ENCODE results near the gene METAP2.
"Not testable (repeated sequence)": the region's sequence is repeated elsewhere in the genome, so short reads cannot be mapped to it uniquely, and the experiment has no call there.

The METAP2 gene

DNA sequence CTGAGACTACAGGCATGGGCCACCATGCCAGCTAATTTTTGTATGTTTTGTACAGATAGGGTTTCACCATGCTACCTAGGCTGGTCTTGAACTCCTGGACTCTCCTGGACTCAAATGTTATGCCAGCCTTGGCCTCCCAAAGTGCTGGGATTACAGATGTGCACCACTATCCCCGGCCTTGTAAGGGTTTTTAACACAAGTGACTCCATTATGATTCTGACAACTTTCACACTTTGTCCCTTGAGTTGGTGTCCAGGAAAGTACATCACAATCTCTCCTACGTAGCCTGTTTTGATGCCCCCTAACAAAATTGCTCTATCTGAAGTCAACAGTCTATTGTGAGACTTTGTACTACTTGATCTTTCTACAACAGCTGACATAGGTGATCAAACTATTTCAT, 11.4 kb upstream of the METAP2 start:
- DNase-seq (ENCODE audit: low read depth): no peak

DNA sequence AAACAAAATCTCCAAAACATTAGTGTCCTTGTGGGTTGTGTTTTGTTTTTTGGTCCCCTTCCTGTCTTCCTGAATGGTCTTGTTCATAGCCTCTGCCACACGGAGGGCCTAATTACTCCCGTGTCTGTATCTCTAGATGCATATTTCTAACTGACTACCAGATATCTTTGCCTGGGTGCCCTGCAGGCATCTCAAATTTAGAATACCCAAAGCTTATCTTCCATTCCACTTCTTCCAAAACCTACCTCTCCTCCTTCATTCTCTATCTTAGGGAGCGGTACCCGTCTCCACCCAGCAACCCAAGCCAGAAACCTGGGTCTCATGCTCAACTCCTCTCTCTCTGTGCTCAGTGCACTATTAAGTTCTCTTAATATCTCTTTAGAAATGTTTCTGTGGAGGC, 10.9 kb upstream of the METAP2 start:
- no peak for DNase-seq (ENCODE audit: low read depth)

DNA sequence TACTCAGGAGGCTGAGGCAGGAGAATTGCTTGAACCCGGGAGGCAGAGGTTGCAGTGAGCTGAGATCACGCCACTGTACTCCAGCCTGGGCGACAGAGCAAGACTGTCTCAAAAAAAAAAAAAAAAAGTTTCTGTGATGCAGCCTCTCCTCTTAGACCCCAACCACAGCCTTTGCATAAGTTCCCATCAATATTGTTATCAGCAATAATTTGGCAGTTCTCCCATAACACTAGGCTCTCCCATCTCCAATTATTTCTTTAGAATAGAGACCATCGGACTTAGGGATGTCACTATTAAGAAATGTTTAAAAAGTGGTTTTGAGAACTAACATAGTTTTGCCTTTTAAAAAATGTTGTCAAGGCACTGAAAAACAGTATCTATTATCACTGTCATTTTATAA, 10.2 kb upstream of the METAP2 start:
- not testable (repeated sequence) for DNase-seq (ENCODE audit: low read depth)

DNA sequence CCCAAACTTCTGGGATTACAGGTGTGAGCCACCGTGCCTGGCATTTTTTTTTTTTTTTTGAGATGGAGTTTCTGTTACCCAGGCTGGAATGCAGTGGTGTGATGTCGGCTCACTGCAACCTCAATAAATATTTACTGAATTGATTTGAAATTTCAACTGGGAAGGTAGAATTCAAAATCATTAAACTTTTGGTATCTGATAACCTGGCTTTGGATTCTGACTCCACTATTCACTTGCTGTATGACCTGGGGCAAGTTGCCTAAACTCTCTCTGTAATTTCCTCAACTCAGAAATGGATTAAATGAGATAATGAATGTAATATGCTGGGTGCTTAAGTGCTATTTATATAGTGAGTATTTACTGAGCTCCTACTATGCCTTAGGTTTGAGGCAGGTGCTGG, 8.7 kb upstream of the METAP2 start:
- no peak for DNase-seq (ENCODE audit: low read depth)

DNA sequence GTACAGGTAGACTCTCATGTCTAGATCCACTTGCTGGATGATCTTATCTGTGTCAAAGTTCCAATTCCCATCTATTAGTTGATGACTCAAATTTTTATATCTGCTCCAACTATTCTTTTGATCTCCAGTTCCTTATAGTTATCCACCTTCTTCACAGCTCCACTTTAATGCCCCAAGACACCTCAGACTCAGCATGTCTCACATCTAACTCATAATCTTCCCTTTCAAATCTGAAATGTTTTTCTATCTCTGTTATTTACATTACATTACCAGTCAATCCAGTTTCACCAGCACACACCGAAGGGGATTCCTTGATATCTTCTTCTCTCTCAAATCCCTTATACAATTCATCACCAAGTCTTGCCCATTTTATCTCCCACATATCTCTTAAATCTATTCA, 3.7 kb upstream of the METAP2 start:
- no peak for DNase-seq (ENCODE audit: low read depth)

DNA sequence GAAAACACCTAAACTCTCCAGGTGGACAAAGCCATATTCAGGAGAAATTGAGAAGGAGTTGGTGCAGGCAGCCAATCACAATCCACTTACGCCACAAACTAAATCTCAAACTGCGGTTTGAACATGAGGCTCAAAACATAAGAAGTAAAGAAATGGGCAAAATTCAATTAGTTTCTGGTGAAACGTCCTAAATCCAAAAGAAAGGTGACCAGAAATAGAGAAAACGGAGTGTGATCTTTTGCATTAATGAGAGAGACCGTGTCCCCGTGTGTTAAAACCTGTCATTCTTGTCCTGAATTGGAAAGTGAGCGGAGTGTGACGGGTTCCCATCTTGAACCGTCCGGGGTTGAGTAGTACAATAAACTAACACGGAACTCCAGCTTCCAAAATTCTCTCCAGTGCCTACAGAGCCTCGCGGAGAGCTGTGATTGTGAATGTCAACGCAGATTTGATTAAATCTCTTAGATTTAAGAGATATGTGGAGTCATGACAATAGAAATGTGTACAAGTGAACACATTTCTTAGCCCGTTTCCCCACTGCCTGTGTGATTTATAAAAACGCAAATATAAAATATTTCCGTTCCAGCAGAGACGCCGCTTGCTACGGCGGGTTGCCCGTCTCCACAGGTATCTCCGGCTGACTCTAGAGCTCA, 595 bp upstream of the METAP2 start:
- no peak for DNase-seq (ENCODE audit: low read depth)

DNA sequence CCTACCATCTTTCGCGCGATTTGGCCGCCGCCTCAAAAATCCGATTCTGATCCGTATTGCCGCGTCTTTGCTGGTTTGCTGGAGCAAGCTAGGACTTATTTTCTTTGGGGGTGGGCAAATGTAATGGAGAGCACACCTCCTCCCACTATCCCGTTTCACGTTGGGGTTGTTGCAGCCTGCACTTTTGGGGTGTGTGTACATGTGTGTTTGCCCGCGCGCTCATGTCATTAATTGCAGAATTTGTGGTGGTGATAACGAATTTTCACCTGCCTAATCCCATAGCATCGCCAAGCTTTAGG, 657 bp downstream of the METAP2 start:
- DNase-seq (ENCODE audit: low read depth): no peak

DNA sequence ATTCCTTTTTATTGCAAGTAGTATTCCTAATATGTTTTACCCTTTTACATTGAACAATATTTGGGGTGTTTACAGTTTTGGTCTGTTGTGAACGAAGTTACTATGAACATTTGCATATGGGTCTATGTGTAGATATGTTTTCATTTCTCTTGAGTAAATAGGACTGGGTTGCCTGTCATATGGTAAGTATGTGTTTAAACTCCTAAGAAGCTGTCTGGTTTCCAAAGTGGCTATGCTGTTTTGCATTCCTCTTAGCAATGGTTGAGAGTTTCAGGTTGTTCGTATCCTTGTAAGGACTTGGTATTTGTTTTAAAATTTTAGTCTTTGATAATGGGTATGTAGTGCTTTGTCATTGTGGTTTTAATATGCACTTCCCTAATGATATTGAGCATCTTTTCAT, 6.3 kb downstream of the METAP2 start:
- no peak for DNase-seq (ENCODE audit: low read depth)

DNA sequence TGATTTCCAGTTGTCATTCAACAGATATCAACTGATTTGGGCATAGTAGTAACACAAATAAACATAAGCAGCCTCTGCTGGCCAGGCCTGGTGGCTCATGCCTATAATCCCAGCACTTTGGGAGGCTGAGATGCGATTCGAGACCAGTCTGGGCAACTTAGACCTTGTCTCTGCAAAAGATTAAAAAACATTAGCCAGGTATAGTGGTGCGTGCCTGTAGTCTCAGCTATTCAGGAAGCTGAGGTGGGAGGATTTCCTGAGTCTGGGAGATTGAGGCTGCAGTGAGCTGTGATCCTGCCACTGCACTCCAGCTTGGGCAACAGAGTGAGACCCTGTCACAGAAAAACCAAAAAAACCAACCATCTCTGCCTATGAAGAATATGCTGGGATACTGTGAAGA, 7.1 kb downstream of the METAP2 start:
- DNase-seq (ENCODE audit: low read depth): no peak

DNA sequence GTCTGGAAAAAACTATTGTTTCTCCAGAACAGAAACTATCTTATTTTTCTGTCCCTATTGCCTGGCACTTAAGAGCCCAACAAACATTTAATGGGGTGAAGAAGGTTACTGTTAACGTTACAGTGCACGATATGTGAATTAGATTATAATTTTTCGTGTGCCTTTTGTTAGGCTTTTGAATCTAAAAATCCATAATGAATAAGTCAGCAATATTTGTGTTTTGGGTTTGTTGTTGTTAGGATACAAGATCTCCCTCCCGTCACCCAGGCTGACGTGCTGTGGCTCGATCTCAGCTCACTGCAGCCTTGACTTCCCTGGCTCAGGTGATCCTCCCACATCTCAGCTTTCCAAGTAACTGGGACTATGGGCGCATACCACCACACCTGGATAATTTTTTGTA, 7.9 kb downstream of the METAP2 start:
- no peak for DNase-seq (ENCODE audit: low read depth)

DNA sequence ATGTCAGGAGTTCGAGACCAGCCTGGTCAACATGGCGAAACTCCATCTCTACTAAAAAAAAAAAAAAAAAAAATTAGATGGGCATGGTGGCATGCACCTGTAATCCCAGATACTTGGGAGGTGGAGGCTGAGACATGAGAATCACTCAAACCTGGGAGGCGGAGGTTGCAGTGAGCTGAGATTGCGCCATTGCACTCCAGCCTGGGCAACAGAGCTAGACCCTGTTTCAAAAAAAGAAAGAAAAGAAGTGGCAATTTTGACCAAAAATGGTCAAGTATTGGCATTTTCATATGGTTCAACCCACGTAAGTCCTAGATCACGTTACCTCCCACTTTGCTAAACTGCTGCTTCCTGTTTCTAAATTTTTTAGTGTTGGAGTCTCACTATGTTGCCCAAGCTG, 8.6 kb downstream of the METAP2 start:
- DNase-seq (ENCODE audit: low read depth): not testable (repeated sequence)

DNA sequence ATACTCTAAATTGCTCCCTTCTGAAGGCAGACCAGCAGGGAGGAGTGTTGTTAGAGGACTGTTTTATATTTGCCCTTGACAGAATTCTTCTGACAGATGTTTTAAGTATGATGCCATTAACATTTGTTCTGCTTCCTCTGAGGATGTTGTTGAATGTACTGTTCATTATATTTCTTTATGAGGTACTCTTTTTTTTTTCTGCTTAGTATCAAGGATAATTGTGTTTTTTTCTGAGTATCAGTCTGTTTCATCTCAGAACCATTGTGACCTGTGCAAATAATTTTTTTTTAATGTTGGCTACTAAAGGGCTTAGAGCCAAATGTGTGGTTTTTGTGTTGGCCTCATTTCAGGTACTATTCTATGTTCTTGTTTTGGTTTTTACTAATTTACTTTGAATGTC, 10.6 kb downstream of the METAP2 start:
- no peak for DNase-seq (ENCODE audit: low read depth)

DNA sequence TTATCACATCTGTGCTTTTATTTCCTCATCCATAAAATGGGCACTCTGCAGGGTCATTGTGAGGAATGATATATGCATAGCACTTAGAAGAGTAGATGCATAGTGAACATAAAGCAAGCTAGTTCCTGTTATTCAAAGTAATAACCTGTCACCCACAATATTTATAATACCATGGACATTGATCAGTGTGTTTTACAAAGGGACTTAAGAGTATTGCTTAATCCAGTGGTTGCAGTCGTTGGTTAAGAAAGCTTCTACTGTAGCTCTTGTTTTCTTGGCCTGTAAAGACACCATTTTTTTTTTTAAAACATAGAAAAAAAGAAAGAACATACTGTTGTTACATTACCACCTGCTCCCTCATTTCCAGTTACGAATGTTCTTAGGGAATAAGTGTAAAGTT, 13.1 kb downstream of the METAP2 start:
- DNase-seq (ENCODE audit: low read depth): no peak

DNA sequence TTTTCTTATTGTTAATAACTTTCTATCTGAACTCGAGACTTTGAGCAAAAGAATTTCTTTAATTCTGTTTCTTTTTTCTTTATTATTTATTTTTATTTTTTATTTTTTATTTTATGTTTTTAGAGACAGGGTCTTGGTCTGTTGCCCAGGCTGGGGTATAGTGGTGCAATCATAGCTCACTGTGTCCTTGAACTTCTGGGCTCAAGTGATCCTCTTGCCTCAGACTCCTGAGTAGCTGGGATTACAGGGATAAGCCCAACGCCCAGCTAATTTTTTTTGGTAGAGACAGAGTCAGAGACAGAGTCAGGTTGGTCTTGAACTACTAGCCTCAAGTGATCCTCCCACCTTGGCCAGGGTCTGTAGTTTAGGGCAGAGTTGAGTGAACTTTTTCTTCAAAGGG, 18.5 kb downstream of the METAP2 start:
- no peak for DNase-seq (ENCODE audit: low read depth)

DNA sequence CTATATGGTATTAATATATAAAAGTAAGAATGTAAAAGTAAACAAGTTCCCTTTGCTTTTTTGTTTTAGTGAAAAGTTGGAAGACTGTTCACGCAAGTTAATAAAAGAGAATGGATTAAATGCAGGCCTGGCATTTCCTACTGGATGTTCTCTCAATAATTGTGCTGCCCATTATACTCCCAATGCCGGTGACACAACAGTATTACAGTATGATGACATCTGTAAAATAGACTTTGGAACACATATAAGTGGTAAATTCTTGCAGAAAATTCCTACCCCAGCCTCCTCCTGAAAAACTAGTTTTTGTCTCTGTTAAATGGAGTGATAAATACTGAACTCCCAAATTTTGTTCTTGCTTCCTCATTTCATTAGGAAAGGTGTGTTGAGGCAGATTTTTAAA, 20.9 kb downstream of the METAP2 start:
- DNase-seq (ENCODE audit: low read depth): no peak

DNA sequence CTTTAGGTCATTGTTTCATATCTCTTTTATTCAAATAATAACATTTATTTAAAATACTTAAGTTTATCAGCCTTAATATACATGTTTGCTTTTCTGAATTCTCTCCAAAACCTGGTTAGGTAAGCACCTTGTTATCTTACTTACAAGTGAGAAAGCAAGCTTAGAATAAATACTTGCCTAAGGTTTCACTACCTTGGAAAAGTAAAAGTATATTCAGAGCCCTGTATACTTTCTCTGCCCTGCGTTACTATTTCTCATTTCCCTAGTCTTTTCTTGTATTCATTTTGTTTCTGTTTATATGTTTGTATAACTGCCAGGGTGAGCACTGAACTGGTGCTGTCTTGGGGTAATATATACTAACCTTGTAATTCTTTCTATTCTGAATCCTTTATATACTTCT, 21.5 kb downstream of the METAP2 start:
- DNase-seq (ENCODE audit: low read depth): no peak

DNA sequence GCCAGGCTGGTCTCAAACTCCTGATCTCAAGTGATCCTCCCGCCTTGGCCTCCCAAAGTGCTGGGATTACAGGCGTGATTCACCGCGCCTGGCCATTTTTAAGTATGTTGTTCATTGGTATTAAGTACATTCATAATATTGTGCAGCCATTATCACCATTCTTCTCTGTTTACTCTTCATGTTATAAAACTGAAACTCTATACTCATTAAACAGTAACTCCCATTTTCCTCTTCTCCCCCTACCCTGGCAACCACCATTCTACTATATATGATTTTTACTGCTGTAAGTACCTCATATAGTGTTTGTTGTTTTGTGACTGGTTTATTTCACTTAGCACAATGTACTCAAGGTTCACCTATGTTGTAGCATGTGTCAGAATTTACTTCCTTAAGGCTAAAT, 23.1 kb downstream of the METAP2 start:
- no peak for DNase-seq (ENCODE audit: low read depth)

DNA sequence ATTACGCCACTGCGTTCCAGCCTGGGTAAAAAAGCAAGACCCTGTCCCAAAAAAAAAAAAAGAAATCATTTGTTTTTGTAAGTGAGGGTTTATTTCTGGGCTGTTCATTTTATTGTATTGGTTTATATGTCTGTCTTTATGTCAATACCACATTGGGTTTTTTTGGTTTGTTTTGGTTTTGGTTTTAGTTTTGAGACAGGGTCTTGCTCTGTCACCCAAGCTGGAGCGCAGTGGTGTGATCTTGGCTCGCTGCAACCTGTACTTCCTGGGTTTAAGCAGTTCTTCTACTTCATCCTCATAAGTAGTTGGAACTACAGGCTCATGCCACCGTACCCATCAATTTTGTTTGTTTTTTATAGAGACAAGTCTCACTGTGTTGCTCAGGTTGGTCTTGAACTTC, 25.0 kb downstream of the METAP2 start:
- no peak for DNase-seq (ENCODE audit: low read depth)

DNA sequence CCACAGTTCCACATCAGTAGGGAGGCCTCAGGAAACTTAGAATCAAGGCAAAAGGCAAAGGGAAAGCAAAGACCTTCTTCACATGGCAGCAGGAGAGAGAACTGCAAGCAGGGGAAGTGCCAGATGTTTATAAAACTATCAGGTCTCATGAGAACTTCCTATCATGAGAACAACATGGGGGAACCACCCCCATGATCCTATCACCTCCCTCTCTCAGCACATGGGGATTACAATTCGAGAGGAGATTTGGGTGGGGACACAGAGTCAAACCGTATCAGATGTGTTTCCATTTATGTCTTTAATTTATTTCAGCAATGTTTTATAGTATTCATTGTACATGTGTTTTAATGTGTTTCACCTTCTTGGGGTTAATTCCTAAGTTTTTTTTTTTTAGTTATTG, 25.8 kb downstream of the METAP2 start:
- DNase-seq (ENCODE audit: low read depth): no peak

DNA sequence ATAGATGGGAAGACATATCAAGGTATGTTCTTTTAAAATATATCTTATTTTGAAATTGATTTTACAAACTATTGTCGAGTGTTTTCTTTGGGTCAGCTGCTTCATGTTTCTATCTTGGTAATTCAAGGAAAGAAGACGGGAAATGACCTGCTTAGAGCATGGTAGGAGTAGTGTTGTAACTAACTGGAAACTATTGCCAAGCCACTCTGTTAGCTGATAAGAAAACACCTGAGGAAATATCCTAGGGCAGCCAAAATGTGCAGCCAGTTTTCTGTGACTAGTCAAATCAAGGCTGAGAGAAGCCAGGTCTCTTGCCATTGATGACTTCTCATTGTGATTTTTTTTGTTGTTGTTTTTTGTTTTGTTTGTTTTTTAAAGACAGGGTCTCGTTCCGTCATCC, 30.2 kb downstream of the METAP2 start:
- no peak for DNase-seq (ENCODE audit: low read depth)

DNA sequence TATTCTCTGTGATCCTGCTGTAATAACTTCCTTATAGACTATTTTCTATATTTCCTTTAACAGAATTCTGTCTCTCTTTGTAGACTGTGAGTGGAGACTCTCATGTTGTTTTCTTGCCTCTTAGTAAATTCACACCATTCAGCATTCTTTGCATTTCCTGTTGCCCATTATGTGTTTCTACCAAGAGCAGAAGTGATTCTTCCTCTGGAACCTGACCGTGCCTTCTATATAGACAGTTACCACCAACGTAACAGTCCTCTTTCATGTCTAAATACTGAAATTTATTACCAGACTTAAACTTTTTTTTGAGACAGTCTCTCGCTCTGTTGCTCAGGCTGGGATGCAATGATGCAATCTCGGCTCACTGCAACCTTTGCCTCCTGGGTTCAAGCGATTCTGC, 31.1 kb downstream of the METAP2 start:
- DNase-seq (ENCODE audit: low read depth): no peak

DNA sequence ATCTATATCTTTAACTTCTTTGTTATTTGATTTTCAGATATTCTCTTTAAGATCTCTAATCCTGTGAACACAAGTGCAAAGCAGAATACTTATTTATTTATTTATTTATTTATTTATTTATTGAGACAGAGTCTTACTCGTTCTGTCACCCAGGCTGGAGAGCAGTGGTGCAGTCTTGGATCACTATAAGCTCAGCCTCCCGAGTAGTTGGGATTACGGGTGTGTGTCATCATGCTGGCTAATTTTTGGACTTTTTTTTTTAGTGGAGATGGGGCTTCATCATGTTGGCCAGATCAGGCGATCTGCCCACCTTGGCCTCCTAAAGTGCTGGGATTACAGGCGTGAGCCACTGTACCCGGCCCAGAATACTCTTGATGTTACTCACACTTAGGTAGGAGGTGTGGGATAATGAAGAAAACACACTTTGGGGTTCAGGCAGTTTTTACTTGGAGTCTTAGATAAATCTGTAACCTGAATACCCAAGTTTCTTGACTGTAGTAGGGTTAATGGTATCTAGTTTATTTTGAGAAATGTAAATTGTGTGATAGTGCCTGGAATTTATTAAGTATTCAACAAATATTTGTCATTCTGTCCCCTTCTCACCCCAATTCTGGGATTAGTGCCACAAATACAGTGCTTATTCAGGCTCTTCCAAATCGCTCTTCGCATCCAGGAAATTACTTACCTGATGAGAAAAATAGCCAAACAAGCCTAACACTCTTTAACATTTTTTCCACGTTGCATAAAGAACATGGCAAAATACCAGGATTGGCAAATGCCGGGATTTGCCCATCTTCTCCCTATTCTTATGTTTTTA, 33.0 kb downstream of the METAP2 start:
- DNase-seq (ENCODE audit: low read depth): no peak

DNA sequence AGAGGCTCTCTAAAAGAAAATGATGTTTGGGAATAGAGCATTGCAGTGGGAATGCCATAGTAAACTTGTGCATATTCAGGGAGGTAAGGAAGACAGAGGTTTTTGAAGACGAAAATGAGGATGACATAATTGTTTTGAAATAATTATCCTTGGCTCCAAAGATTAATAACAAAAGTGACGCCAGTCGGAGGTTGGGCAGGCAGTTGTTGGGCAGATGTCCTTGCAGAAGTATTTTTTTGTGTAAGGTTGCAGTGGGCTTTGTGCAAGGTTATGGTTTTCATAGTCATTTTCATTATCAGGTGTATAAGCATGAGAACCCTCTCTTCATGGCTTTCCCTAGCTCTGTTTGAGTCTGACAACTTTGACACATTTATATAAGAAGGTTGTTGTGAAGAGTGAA, 35.3 kb downstream of the METAP2 start:
- DNase-seq (ENCODE audit: low read depth): no peak

DNA sequence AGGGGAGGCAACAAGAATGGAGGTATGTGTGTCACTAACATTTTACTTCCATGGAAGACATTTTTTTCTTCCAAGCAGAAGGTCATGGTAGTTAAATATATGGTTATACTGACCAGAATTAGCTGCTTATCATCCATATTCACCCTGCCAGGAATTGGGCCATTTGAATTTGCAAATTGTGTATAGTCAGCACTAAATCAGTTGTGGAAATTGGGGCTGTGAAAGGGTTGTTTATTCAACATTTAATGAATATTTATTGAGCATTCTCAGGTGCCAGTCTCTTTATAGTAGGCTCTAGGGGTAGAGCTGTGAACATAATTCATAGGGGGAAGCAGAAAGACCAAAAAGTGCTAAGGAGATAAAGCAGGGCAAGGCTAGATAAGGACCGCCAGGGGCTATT, 38.0 kb downstream of the METAP2 start:
- no peak for DNase-seq (ENCODE audit: low read depth)

Data from activated T-helper 1 cell treated with Interleukin-2 at 50 U/mL for 16 hours (primary cell).